ENCODE measurements around the gene GSTP1. TPM values are rescaled to one million over a fixed set of nuclear protein-coding genes. Genes with fewer than 3 reads are reported as not detected.

GSTP1 gene
- total and polyA plus RNA-seq, 2 experiments from 2014 or later: 1,040 to 1,982 TPM

GRCh38 chr11:67630228-67630942 lies 46.8 kb downstream of the GSTP1 start:
- TF ChIP-seq EZH2 (IDR thresholded peaks at IDR 0.05; ENCODE audit: borderline replicate concordance): no peak
- TF ChIP-seq EZH2phosphoT487 (IDR thresholded peaks at IDR 0.05; ENCODE audit: low read depth, severe bottlenecking, unreplicated experiment): no peak
- TF ChIP-seq CTCF (IDR thresholded peaks at IDR 0.05; ENCODE audit: poor library complexity): peak; percentile 81
- no peaks in the 10 kb centered on the region for H3K9me2 ChIP-seq (replicated peaks; ENCODE audit: insufficient read depth)
- H4K20me1 ChIP-seq (ENCODE audit: insufficient read depth, poor library complexity, severe bottlenecking): no peaks in the 10 kb centered on the region
- H3K4me1 ChIP-seq (ENCODE audit: insufficient read depth): peaks cover 13% of the 10 kb centered on the region
- 2% methylated on average over 26 of the region's 70 CpGs for WGBS (ENCODE audit: low lambda C conversion rate, missing lambda C conversion rate)
- H3K4me2 ChIP-seq: peak overlapping the region; percentile 87
- no peaks in the 10 kb centered on the region for H3K36me3 ChIP-seq (replicated peaks; ENCODE audit: insufficient read depth, low read depth)
- H3K4me3 ChIP-seq: peak overlapping the region; percentile 28
- H3K27me3 ChIP-seq: no peaks in the 10 kb centered on the region
- H2AFZ ChIP-seq: peak overlapping the region; percentile 71
- DNase-seq (ENCODE audit: low spot score): peak; percentile 100
- H3K9me3 ChIP-seq (ENCODE audit: low read depth): no peaks in the 10 kb centered on the region
- H3K27ac ChIP-seq: peak overlapping the region; percentile 93
- H3K79me2 ChIP-seq: no peaks in the 10 kb centered on the region

GRCh38 chr11:67630943-67631331 lies 47.3 kb downstream of the GSTP1 start:
- TF ChIP-seq CTCF (IDR thresholded peaks at IDR 0.05; ENCODE audit: poor library complexity): no peak
- TF ChIP-seq EZH2 (IDR thresholded peaks at IDR 0.05; ENCODE audit: borderline replicate concordance): no peak
- TF ChIP-seq EZH2phosphoT487 (IDR thresholded peaks at IDR 0.05; ENCODE audit: low read depth, severe bottlenecking, unreplicated experiment): no peak
- H3K4me1 ChIP-seq (ENCODE audit: insufficient read depth): peaks cover 13% of the 10 kb centered on the region
- no peaks in the 10 kb centered on the region for H3K27me3 ChIP-seq
- no peaks in the 10 kb centered on the region for H4K20me1 ChIP-seq (ENCODE audit: insufficient read depth, poor library complexity, severe bottlenecking)
- peak overlapping the region; percentile 71 for H2AFZ ChIP-seq
- WGBS (ENCODE audit: low lambda C conversion rate, missing lambda C conversion rate): 63% methylated on average over 16 of the region's 16 CpGs
- no peaks in the 10 kb centered on the region for H3K9me2 ChIP-seq (replicated peaks; ENCODE audit: insufficient read depth)
- peak overlapping the region; percentile 28 for H3K4me3 ChIP-seq
- peak overlapping the region; percentile 87 for H3K4me2 ChIP-seq
- no peaks in the 10 kb centered on the region for H3K36me3 ChIP-seq (replicated peaks; ENCODE audit: insufficient read depth, low read depth)
- no peak for DNase-seq (ENCODE audit: low spot score)
- no peaks in the 10 kb centered on the region for H3K79me2 ChIP-seq
- peak overlapping the region; percentile 93 for H3K27ac ChIP-seq
- H3K9me3 ChIP-seq (ENCODE audit: low read depth): no peaks in the 10 kb centered on the region

GRCh38 chr11:67631411-67631810 lies 47.8 kb downstream of the GSTP1 start:
- no peak for DNase-seq (ENCODE audit: low spot score)

More at GRCh38 chr11:67631411-67631810, 47.8 kb downstream of the GSTP1 start:
- no peaks in the 10 kb centered on the region for H3K36me3 ChIP-seq (replicated peaks; ENCODE audit: insufficient read depth, low read depth)
- peak overlapping the region; percentile 93 for H3K27ac ChIP-seq
- H3K4me1 ChIP-seq (ENCODE audit: insufficient read depth): peaks cover 13% of the 10 kb centered on the region
- TF ChIP-seq EZH2phosphoT487 (IDR thresholded peaks at IDR 0.05; ENCODE audit: low read depth, severe bottlenecking, unreplicated experiment): no peak
- TF ChIP-seq EZH2 (IDR thresholded peaks at IDR 0.05; ENCODE audit: borderline replicate concordance): no peak
- no peak for TF ChIP-seq CTCF (IDR thresholded peaks at IDR 0.05; ENCODE audit: poor library complexity)
- no peaks in the 10 kb centered on the region for H4K20me1 ChIP-seq (ENCODE audit: insufficient read depth, poor library complexity, severe bottlenecking)
- H3K4me3 ChIP-seq: no peak overlapping the region
- no peaks in the 10 kb centered on the region for H3K9me3 ChIP-seq (ENCODE audit: low read depth)
- 74% methylated on average over 7 of the region's 7 CpGs for WGBS (ENCODE audit: low lambda C conversion rate, missing lambda C conversion rate)
- peak overlapping the region; percentile 87 for H3K4me2 ChIP-seq
- no peaks in the 10 kb centered on the region for H3K9me2 ChIP-seq (replicated peaks; ENCODE audit: insufficient read depth)
- H3K79me2 ChIP-seq: no peaks in the 10 kb centered on the region
- no peaks in the 10 kb centered on the region for H3K27me3 ChIP-seq
- no peak overlapping the region for H2AFZ ChIP-seq
